ENCODE measurements around the gene MBD5.
A peak's percentile ranks its signal among the peaks of the same experiment; 100 is the strongest.

The MBD5 gene

GRCh38 chr2:148515976-148516375 is 495.1 kb downstream of the MBD5 start:
- DNase-seq (ENCODE audit: low read depth in 1 of 2, low spot score in 1 of 2) = no peak

DNA sequence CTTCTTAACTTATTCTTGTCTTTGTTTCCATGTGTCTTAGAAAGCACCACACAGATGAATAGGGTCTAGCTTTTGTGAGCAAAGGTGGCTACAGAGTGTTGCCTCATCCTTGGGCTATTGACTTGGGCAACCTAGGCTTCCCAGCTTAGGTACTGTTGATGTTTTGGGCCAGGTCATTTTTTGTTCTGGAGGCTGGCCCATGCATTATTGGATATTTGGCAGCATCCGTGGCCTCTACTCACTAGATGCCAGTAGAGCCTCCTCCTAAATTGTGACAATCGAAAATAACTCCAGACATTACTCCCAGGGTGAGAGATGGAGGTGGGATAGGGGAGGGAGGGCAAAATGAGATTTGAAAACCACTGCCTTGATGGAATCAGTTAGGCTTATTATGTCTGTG is 496.4 kb downstream of the MBD5 start:
- DNase-seq (ENCODE audit: low read depth in 1 of 2, low spot score in 1 of 2) = no peak

- no peak for DNase-seq (ENCODE audit: low read depth in 1 of 2, low spot score in 1 of 2)
These were observed 496.9 kb downstream of the MBD5 start for GRCh38 chr2:148517822-148518221.

- DNase-seq (ENCODE audit: low read depth in 1 of 2, low spot score in 1 of 2) = no peak
These were observed 498.1 kb downstream of the MBD5 start for GRCh38 chr2:148519013-148519412.

DNA sequence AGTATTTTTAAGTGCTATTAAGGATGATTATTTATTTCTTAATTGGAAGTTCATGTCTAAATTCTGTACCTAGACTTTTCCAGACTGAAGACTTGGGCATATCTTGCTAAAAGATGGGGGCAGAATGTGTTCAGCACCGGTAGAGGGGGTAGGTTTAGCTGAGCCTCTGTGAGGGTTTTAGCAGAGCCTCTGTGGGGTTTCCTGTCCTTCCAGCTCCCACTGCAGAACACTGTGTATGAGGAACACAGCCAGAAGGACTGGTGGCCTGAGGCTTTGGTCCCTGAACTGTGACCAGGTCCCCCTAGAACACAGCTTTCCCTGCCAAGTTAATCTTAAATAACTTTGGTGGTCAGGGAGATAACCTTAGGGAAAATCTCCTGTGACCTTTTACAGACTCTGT is 500.3 kb downstream of the MBD5 start:
- DNase-seq (ENCODE audit: low read depth in 1 of 2, low spot score in 1 of 2) = no peak

DNA sequence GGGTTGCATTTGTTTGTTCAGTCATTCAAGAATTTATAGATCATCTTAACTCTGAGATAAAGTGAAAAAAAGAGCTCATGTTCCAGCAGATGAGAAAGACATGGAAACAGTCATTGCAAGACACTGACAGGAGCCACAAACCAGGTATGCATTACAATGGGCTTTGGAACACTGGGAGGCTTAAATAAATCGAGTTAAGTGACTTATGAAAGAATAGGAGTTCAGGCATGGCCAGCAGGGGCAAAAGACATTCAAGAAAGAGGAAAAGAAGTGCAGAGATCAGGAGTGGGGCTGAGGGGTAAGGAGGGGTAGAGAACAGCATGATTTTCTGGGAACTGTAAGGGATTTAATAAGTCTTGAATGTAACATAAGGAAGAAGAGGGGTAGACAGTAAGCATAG is 502.4 kb downstream of the MBD5 start:
- no peak for DNase-seq (ENCODE audit: low read depth in 1 of 2, low spot score in 1 of 2)

DNA sequence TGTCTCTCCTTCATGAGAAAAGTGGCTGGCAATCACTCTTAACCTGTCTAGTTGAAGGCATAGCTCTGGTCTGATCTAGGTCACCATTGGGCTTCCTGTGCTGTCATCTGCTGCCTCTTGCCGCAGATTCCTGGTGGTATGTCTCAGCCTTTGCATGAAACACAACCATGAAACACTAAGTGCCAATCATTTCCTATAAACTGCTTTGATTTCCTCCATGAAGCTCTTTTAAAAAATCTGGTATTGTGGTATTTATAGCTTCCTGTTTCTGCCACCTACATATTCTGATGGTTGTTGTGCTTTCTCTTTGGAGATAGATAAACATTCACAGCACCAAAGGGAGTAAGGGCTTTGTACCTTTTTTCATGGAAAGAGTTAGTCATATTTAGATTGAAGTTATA is 503.6 kb downstream of the MBD5 start:
- peak in 1 of 2 donors; percentile 27 for DNase-seq (ENCODE audit: low read depth in 1 of 2, low spot score in 1 of 2)

DNA sequence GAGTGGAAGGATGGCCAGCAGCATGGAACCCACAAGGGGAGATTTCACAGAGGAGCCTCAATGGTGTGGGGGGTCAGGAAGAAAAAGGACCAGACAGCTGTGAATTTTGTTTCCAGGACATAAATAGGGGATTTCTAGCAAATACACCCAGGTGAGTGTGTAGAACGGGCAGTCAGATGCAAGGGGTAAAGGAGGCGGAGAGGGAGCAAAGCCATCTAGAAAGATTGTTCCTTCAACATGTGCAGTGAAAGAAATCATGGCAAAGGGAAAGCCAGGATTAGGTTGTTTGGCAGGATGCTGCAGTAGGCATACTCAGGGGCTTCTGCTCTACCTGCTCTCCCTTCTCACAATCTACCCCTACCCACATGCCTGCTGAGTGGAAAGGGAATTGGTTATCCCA is 504.2 kb downstream of the MBD5 start:
- DNase-seq (ENCODE audit: low read depth in 1 of 2, low spot score in 1 of 2) = no peak

DNA sequence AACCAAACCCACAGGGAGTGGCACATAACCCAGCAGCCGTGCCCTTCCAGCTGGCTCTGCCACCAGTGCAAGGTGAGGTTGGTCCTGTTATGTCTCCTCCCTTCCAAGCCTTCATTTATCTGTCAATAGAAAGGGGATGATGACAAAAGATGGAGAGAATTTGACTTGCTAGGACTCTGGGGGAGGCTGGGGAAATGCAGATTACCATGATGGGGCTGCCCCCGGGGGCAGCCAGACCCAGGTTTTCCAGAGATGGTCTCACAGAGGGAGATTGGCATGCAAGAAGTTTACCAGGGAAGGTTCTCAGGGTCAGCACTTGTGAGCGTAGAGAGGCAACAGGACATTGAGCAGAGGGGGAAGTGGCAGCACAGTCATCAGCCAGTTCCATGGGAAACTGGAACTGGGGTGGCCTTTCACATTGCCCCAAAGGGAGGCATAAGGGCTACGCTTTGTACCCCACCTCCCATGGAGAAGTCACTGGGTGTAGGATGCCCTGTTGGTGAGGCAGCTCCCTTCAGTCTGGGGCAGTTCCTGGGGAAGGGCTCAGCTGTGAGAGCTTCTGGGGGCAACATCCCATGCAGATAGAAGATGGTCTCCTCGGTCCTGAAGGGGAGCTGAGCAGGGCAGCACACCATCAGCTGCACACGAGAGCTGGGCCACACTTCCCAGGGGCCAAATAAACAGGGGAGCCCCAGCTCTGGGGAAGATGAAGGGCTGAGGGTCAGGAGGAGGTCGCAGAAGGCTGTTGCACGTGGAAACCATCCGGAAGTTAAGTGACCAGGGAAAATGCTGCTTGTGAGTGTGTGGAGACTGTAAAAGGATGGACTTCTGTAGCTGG is 505.8 kb downstream of the MBD5 start:
- no peak for DNase-seq (ENCODE audit: low read depth in 1 of 2, low spot score in 1 of 2)

DNA sequence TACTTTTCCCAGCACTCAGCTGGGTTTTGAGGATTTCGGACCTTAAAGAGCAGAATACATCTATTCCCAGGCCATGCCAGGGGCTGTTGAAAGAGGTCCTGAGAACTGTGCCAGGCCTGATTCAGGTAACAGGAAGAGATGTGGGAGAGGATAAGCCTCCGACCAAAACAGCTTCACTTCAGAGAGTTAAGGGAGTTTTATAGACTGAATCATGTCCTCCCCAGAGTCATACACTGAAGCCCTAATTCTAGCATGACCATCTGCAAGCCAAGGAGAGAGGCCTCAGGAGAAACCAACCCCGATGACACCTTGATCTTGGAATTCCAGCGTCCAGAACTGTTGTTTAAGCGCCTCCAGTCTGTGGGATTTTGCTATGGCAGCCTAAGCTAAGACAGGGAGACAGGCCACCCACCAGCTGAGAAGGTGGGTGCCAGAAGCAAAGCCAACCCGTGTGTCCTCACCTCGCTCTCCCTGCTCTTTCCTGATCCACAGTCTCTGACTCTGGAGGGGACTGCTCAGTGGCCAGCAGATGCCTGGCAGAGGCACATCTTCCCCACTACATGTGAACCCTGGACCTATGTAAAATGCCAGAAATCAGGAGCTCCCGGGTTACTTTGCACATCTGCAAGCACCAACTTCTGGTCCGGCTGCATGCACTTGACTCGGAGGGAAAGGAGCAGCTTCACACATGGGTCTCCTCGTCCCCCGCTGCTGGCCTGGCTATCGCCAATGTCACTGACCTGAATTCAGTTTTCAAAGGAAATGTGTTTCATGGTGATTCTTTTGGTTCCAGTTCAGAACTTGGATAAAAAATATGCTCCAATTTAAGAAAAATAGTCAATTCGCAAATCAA is 506.8 kb downstream of the MBD5 start:
- no peak for DNase-seq (ENCODE audit: low read depth in 1 of 2, low spot score in 1 of 2)

DNA sequence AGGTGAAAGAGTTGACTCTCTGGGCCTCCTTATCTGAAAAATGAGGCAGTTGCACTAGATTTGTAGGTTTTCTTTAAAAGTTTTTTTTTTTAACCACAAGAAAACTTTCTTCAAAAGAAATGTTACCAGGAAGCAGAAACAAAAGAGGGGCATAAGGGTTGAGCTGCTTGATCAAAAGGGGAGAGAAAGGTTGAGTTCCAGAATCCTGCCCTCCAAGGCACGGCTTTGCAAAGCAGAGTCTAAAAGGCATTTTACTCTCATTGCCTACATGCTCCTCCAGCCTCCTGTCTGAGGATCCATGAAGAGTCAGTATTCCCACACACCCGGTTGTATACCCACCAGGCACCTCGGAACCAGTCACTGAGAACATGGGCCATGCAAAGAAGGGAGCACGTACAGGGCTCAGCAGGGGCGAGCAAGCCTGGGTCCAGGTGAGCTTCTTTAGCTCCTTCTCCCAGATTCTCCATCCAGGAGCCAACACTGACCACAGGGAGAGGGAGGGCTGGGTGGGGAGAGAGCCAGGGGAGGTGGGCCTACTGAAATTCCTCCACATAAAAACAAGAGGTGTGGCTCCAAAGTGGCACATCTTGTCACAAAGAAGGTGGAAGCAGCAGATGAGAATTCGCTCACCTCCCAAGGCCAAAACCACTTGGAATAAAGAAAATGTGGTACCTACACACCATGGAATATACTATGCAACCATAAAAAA is 507.6 kb downstream of the MBD5 start:
- no peak for DNase-seq (ENCODE audit: low read depth in 1 of 2, low spot score in 1 of 2)

DNA sequence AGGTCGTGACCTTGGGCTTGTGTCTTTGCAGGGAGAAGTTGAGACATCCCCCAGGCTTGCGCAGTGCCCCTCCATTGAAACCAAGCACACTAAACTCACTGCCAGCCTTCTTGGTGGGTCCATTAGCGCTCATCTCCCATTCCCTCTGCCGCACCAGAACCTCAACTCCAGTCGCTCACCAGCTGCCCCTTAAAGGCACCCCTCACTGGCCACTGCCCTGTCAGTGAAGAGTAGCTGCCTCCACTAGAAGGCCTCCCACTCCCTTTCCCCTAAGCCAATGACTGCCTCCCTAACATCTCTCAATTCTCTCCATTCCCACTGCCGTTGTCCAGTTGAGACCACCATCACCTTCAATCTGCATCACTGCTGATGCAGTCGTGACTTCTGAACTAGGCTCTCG is 508.9 kb downstream of the MBD5 start:
- DNase-seq (ENCODE audit: low read depth in 1 of 2, low spot score in 1 of 2) = no peak

DNA sequence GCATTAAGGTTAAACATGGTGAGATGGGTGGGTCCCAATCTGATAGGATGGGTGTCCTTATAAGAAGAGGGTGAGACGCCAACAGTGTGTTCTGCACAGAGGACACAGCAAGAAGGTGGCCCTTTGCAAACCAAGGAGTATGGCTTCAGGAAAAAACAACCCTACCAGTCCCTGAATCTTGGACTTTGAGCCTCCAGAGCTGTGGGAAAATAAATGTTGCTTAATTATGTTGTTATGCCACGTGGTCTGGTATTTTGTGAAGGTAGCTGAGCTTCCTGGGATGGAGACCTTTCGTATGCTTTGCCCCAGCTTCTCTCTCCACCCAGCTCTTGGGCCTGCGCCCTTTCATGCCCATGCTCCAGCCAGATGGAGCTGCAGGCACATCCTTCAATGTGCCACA is 509.5 kb downstream of the MBD5 start:
- DNase-seq (ENCODE audit: low read depth in 1 of 2, low spot score in 1 of 2) = no peak

GRCh38 chr2:148531235-148531634 is 510.3 kb downstream of the MBD5 start:
- no peak for DNase-seq (ENCODE audit: low read depth in 1 of 2, low spot score in 1 of 2)

DNA sequence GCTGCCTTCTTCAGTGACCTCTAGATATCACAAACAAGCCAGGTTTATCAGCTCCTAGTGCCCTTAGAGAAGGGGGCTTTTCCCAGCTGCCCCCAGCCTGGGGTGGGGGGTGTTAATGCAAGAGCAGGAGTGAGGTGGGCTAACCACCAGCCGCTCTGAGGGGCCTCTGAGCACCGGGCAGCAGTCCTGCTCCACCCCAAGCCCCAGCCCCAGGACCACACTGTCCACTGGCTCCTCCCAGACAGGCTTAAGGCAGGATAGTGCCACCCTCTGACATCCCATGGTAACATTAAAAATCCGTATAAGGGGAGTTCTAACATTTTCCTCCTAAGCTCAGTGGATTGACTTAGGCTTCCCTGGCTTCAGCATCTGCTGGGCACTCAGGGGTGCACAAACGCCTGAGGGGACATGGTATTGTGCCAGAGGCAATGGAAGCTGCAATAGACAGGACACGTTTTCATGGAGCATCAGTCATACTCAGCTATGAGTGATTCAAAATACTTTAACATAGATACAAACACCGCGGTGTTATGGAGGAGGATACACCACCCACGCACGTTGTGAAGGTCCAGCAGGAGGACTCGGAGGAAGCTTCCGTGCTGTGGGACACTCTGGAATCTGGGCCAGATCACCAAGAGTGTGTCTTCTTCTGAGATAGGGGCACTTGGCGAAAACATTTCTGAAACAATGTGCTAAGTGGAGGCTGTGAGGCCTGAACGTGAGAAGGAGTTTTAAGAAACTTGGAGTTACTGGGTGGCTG is 511.0 kb downstream of the MBD5 start:
- no peak for DNase-seq (ENCODE audit: low read depth in 1 of 2, low spot score in 1 of 2)

- no peak for DNase-seq (ENCODE audit: low read depth in 1 of 2, low spot score in 1 of 2)
These were observed 512.1 kb downstream of the MBD5 start for GRCh38 chr2:148533004-148533403.

GRCh38 chr2:148533685-148534084 is 512.8 kb downstream of the MBD5 start:
- no peak for DNase-seq (ENCODE audit: low read depth in 1 of 2, low spot score in 1 of 2)

DNA sequence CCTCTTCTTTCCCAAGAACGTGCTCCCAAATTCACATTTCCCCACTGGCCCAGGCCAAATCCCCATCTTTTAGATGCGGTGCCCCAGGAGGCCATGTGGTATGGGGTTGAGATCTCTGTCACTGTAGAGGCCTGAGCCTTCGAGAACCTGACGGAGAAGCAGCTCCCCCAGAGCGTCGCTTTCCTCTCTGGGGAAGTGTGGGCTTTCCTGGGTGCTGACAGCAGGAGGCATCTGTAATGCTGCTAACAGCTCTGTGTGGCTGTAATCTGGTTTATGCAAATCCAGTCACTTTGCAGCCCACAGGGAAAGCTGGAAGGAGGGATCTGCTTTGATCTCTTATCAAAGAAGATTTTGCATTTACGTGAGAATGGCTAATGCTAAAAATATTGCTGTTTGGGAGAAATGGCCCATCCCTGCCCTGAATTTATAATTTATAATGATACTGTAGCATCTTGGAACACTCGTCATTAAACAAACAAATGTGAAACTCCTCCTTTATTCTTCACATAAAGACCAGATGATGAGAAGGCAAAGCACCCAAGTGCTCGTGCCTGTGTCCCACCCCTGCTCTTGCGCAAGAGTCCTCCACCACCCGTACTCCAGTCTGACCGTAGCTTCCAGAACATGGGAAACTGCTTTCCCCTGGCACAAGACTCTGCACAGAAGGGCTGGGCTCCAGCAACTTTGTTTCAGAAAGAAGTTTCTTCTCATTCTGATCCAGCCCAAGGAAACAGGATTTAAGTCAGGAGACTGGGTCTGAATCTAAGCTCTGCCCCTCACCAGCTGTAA is 513.7 kb downstream of the MBD5 start:
- DNase-seq (ENCODE audit: low read depth in 1 of 2, low spot score in 1 of 2) = no peak

DNA sequence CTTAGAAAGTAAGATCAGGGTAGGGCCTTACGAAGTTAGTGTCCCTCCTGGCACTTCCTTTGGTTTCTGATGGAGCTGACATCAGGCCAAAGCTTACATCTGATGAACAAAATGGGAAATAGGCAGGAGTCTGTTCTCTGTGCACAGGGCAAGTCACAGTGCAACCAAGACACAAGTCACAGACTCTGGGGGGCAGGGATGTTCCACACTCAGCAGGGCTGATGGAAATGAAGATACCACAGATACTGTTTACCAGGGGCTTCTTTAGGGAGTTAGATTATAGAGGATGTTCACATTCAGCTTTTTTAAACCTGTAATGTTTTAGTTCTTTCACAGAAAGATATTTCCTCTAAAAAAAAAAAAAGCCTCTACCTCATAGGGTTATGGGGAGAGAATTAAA is 517.5 kb downstream of the MBD5 start:
- no peak for DNase-seq (ENCODE audit: low read depth in 1 of 2, low spot score in 1 of 2)

DNA sequence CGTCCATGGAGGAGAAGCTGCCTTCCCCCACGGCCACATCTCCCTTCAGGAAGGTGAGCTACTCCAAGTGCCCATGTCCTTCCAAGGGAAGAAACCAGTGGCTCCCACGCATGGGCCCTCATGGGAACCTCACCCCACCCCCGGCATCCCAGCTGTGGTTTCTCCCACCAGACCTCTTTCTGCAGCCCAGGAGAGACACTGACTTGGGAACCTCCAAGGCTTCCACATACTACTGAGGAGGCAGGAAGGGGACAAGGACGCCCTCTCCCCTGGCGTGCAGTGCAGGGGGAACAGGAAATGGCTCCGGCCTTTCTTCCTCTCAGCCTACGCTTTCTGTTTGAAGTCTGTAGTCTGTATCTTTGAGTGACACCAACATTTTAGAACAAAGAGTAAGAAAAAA is 519.1 kb downstream of the MBD5 start:
- DNase-seq (ENCODE audit: low read depth in 1 of 2, low spot score in 1 of 2) = no peak
